GM18498 (cell line): Measurements from ENCODE around the gene F7.

ENCODE experiments used
- ATAC-seq: cut with Tn5 transposase; IDR thresholded peaks from one replicate; pipeline ENCODE4 v1.9.1; 2021; ENCODE audit warnings: mild to moderate bottlenecking, moderate library complexity; ENCODE audit not compliant: unreplicated experiment

F7 gene

DNA sequence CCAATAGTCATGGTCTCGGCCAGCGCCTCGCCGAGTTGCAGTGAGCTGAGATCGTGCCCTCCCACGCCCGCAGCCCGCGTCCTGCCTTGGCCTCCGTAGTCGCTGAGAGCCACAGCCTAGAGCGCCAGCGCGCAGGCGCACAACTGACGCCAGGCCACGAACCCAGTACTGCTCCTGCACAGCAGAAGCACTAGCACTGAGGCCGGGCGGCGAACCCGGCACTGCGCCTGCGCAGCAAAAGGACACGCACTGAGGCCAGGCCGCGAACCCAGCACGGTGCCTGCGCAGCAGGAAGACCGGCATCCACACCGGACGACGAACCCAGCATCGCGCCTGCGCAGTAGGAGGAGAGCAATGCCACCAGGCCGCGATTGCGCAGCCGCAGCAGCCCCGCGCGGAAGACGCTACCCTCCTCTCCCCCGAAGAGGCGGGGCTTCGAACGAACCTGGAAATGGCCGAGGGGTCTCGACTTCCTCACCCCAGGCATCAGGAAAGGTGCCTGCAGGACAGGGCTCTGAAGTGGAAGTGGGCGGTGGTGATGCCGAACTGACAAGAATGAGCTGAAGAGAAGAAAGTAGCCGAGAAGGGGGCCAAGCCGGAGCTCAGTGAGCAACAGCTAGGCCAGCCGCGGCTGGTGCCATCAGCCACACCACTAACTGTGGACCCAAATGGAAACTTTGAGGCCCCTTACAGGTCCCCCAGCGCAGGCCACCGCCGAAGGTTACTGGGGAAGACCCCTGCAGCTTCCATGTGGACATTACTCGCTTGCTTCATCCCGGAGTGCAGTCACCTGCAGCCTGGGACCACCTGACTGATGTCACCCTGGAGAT, 24.5 kb downstream of the F7 start:
- ATAC-seq = no peak

DNA sequence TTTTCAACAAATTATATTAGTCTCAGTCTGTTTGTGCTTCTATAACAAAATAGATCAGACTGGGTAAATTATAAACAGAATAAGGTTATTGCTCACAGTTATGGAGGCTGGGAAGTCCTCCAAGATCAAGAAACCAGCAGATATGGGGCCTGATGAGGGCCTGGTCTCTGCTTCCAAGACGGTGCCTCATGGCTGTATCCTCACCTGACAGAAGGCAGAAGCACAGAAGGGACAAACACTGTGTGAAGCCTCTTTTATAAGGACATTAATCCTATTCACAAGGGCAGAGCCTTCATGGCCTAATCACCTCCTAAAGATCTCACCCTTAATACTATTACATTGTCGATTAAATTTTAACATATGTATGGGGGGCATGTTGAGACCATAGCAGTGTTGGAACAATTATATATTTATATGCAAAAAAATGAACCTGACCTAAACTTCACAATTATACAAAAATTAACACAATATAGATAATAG, 29.7 kb downstream of the F7 start:
- no peak for ATAC-seq

- no peak for ATAC-seq
Observed at GRCh38 chr13:113137691-113138298, 32.2 kb downstream of the F7 start.

DNA sequence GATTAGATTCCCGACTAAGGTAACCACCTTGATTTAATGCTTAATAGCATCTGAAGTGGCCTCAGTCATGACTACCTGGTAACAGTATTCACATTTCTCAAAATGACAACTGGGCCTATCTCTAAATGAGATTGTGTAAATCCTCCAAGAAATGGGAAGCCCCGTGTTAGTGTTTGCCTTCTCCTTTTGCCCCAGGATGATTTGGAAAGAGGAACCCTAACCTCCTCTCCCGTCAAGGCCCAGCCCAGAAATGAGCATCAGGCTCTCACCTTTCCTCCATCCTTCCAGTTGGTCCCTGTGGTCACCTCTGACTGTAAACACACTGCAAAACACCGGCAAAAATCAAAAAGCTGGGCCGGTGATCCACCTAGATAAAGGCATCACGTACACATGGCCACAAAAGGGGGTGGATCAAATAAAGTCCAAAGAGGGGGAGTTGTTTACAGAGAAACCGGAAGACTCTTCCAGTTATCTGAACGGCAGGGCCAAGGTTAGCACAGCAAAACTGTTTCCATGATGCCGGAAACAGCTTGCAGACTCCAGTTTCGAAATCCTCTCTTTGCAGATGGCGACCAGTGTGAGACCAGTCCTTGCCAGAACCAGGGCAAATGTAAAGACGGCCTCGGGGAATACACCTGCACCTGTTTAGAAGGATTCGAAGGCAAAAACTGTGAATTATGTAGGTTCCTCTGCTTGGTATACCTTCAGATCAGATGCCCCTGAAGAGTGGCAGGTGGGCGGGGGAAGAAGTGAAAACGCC, 33.4 kb downstream of the F7 start:
- ATAC-seq = no peak

DNA sequence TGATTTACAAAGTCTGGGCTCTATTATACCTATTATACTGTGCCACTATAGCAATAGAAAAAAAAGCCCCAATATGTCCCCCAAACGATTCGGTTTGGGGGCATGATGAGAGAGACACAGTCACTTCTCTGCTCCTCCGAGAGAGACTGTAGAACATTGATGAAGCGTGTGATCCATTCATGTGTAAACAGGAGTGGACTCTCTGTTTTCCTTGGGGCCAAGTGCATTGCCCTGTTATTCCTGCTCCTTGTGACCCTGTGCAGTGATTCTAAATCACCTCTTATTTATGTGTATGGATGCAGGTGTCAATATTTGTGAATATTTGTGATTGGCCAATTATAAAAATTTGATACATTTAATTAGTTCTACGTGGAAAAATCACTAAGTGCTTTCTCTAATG, 34.0 kb downstream of the F7 start:
- no peak for ATAC-seq

DNA sequence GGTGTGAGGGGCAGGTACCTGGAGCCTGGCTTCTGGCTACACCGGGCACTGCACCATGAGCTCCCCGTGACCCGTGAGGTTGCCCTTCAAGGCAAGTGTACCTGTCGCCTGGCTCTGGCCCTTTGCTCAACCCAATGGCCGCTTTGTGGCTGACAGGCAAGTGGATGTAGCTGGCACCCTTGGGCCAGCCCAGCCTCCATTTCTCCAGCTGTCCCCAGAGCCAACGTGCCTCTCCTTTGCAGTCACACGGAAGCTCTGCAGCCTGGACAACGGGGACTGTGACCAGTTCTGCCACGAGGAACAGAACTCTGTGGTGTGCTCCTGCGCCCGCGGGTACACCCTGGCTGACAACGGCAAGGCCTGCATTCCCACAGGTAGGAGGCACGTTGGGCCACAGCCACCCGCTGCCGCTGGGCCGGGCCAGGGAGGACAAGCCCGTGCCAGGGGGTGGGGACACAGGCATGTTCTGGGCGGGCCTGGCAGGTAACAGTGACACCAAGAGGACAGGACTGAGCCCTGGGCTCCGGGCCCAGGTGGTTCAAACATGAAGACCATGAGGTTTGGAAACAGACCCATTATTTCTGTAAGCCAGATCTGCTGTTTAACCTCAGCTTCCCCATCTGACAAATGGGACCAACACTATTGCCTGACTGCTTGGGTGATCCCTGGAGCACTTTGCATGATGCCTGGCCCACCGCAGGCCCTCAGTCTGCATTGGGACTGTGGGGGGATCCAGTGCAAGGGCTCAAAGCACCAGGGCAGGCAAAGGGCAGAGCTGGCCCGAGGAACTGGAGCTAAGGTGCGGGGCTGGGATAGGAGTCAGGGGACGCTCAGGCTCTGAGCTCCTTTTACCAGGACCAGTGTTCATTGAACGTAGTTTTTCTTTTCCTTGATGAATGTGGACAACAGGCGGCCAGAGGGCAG, 35.3 kb downstream of the F7 start:
- no peak for ATAC-seq

- ATAC-seq = no peak
Observed at GRCh38 chr13:113141601-113141970, 36.0 kb downstream of the F7 start.

GRCh38 chr13:113142876-113143275, 37.3 kb downstream of the F7 start:
- no peak for ATAC-seq

- no peak for ATAC-seq
Observed at GRCh38 chr13:113143466-113144254, 38.1 kb downstream of the F7 start.

- ATAC-seq = no peak
Observed at GRCh38 chr13:113144255-113144629, 38.7 kb downstream of the F7 start.

DNA sequence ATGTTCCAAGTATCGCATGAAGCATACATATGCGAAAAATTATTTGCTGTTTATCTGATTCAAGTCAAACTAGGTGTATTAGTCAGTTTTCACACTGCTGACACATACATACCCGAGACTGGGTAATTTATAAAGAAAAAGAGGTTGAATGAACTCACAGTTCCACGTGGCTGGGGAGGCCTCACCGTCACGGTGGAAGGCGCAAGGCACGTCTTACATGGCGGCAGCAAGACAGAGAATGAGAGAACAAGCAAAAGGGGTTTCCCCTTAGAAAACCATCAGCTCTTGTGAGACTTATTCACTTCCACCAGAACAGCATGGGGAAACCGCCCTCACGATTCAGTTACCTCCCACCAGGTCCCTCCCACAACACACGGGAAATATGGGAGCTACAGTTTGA, 39.9 kb downstream of the F7 start:
- ATAC-seq = no peak

DNA sequence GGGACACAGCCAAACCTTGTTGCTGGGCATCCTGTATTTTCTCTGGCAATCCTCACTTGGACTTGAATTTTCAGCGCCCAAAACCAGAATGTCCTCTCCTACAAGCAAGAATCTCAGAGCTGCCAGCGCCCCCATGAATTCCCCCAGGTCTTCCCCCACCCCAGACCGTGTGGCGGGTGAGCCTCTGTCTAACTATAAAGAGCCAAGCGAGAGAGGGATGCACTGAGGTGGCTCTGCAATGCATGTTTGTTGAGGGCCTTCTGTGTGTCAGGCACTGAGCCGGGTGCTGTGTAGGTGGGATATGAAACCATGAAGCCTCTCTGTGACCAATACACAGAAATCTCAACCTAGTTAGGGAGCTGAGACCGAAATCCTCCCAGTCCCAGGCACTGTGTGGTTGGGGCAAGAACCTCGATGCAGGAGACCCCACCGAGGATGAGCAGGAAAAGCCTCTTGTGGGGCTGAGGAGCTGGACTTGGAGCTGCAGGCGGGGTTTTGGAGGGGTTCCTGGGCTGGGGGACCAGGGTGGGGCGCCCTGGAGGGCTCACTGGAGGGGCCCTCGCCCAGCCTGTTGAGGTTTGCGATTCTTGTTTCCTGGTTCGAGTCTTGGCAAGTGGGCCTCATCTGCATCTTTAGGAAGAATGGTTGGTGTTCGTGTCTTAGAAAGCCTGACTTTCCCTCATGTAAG, 40.5 kb downstream of the F7 start:
- no peak for ATAC-seq

DNA sequence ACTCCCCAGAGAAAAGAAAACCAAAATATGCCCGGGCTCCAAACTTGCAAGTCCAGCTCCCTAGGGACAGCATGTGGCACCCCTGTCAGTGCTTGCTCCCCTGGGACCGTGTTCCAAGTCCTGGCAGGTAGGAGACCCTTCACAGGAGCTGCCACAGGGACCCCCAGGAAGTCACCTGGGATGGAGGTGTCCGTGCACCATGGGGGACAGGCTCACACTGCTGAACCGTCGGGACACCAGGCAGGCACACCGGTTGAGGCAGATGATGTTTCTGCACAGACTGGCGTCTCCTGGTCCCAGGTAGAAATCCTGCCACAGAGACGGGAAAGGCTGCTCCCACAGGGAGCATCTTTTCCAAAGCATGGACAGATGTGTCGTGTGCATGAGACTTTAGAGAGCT, 41.2 kb downstream of the F7 start:
- ATAC-seq = no peak

- no peak for ATAC-seq
Observed at GRCh38 chr13:113147206-113147605, 41.6 kb downstream of the F7 start.

DNA sequence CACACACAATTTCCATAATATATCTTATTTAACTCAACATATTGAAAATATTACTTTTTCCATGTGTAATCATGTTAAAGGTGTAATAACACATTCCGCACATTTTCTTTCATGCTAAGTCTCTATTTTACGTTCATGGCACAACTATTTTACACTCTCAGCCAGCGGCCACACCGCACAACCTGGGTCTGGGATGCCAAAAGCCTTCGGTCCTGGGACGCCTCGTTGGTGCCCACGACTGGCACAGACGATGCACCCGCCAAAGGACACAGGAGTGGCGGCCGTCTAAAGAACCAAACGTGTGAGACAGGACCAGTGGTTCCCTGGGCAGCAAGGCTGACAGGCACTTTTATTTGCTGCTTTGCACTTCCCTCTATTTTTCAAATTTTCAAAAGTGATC, 42.8 kb downstream of the F7 start:
- ATAC-seq = no peak

DNA sequence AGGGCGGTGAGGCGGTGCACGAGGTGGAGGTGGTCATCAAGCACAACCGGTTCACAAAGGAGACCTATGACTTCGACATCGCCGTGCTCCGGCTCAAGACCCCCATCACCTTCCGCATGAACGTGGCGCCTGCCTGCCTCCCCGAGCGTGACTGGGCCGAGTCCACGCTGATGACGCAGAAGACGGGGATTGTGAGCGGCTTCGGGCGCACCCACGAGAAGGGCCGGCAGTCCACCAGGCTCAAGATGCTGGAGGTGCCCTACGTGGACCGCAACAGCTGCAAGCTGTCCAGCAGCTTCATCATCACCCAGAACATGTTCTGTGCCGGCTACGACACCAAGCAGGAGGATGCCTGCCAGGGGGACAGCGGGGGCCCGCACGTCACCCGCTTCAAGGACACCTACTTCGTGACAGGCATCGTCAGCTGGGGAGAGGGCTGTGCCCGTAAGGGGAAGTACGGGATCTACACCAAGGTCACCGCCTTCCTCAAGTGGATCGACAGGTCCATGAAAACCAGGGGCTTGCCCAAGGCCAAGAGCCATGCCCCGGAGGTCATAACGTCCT, 43.4 kb downstream of the F7 start:
- ATAC-seq = no peak

- no peak for ATAC-seq
Observed at GRCh38 chr13:113149711-113150549, 44.3 kb downstream of the F7 start.
